RKO (cell line): ENCODE results near the gene CASZ1.

Experiments used
- DNase-seq: peaks from one replicate; pipeline ENCODE4 v3.0.0-alpha.2; 2016; ENCODE audit warnings: low spot score

The CASZ1 gene

GRCh38 chr1:10653370-10654125 is 142.9 kb downstream of the CASZ1 start:
- no peak for DNase-seq

- no peak for DNase-seq
Observed at GRCh38 chr1:10652626-10653025, 143.8 kb downstream of the CASZ1 start.

- no peak for DNase-seq
Observed at GRCh38 chr1:10651793-10652192, 144.7 kb downstream of the CASZ1 start.

GRCh38 chr1:10651389-10651766 is 145.1 kb downstream of the CASZ1 start:
- peak; percentile 25 for DNase-seq

GRCh38 chr1:10650556-10651388 is 145.7 kb downstream of the CASZ1 start:
- DNase-seq: no peak

GRCh38 chr1:10649517-10650201 is 146.8 kb downstream of the CASZ1 start:
- DNase-seq: no peak

- no peak for DNase-seq
Observed at GRCh38 chr1:10648689-10649516, 147.5 kb downstream of the CASZ1 start.

GRCh38 chr1:10647414-10648170 is 148.9 kb downstream of the CASZ1 start:
- DNase-seq: no peak

GRCh38 chr1:10646347-10646861 is 150.0 kb downstream of the CASZ1 start:
- DNase-seq: peak; percentile 61

GRCh38 chr1:10644307-10645128 is 151.9 kb downstream of the CASZ1 start:
- DNase-seq: peak; percentile 44

GRCh38 chr1:10643607-10644306 is 152.7 kb downstream of the CASZ1 start:
- DNase-seq: no peak

GRCh38 chr1:10642403-10643080 is 153.9 kb downstream of the CASZ1 start:
- DNase-seq: no peak

- no peak for DNase-seq
Observed at GRCh38 chr1:10641976-10642375, 154.5 kb downstream of the CASZ1 start.

GRCh38 chr1:10640843-10641553 is 155.4 kb downstream of the CASZ1 start:
- no peak for DNase-seq

- DNase-seq: no peak
Observed at GRCh38 chr1:10639775-10640578, 156.5 kb downstream of the CASZ1 start.

- DNase-seq: no peak
Observed at GRCh38 chr1:10639011-10639774, 157.3 kb downstream of the CASZ1 start.
